HEK293 (cell line): ENCODE measurements around the gene TRMT44.

Experiments used
- CTCF ChIP-seq: fragments of 450-650 bp; formaldehyde crosslinking; IDR thresholded peaks from 2 replicates; pipeline ENCODE4 v1.5.1; 2016; ENCODE audit warnings: missing biosample characterization, missing genetic modification characterization
- MYNN ChIP-seq: fragments of 450-650 bp; formaldehyde crosslinking; IDR thresholded peaks from 2 replicates; pipeline ENCODE4 v1.5.1; 2016; ENCODE audit warnings: missing biosample characterization, missing genetic modification characterization, borderline replicate concordance
- MZF1 ChIP-seq: fragments of 450-650 bp; formaldehyde crosslinking; IDR thresholded peaks from 2 replicates; pipeline ENCODE4 v1.5.1; 2017; ENCODE audit warnings: missing biosample characterization, missing genetic modification characterization, borderline replicate concordance
- OSR2 ChIP-seq: fragments of 450-650 bp; formaldehyde crosslinking; IDR thresholded peaks from 2 replicates; pipeline ENCODE4 v1.5.1; 2016; ENCODE audit warnings: missing biosample characterization, missing genetic modification characterization
- PRDM10 ChIP-seq: fragments of 450-650 bp; formaldehyde crosslinking; IDR thresholded peaks from 2 replicates; pipeline ENCODE4 v1.5.1; 2016; ENCODE audit warnings: missing biosample characterization, missing genetic modification characterization
- SETDB1 ChIP-seq: IDR thresholded peaks from one replicate; pipeline ENCODE4 v1.6.1; 2017; ENCODE audit warnings: mild to moderate bottlenecking, low read length, moderate library complexity, mixed read lengths; ENCODE audit not compliant: insufficient read length
- ZBTB7A ChIP-seq: fragments of 450-650 bp; formaldehyde crosslinking; IDR thresholded peaks from 2 replicates; pipeline ENCODE4 v1.5.1; 2016; ENCODE audit warnings: low read depth, missing biosample characterization, missing genetic modification characterization
- ZNF274 ChIP-seq, 2 experiments: fragments of 200-500 bp in 1 of 2; fragments of 450-650 bp in 1 of 2; sonication (Bioruptor generic) in 1 of 2; formaldehyde crosslinking in 1 of 2; IDR thresholded peaks; 2 replicates each; pipeline versions ENCODE4 v1.5.1 to v1.6.1; 2014 to 2016; ENCODE audit warnings: borderline replicate concordance in 1 of 2, inconsistent platforms in 1 of 2, low read length in 1 of 2, missing biosample characterization in 1 of 2, missing genetic modification characterization in 1 of 2
- ZNF473 ChIP-seq: fragments of 450-650 bp; formaldehyde crosslinking; IDR thresholded peaks from 2 replicates; pipeline ENCODE4 v1.5.1; 2017; ENCODE audit warnings: missing biosample characterization, missing genetic modification characterization

GRCh38 chr4:8451440-8452182 lies 11.0 kb downstream of the TRMT44 start:
- TF ChIP-seq MYNN (tag by site-specific recombination): no peak
- no peak for TF ChIP-seq MZF1
- no peak for TF ChIP-seq OSR2 (tag by site-specific recombination)
- no peak for TF ChIP-seq ZNF473 (tag by site-specific recombination)
- no peak for TF ChIP-seq CTCF (tag by site-specific recombination)
- TF ChIP-seq ZBTB7A (tag by site-specific recombination): no peak
- no peak for TF ChIP-seq PRDM10 (tag by site-specific recombination)
- no peak for TF ChIP-seq ZNF274 (IDR thresholded peaks at IDR 0.05; ENCODE audit: low read length)
- TF ChIP-seq ZNF274 (tag by site-specific recombination; IDR thresholded peaks at IDR 0.05; ENCODE audit: borderline replicate concordance): no peak
- no peak for TF ChIP-seq SETDB1
